ENCODE results near the gene GPR34.

The GPR34 gene

GRCh38 chrX:41737065-41737464 is 48.3 kb downstream of the GPR34 start:
- no peak for DNase-seq (ENCODE audit: low spot score)

- no peak for DNase-seq (ENCODE audit: low spot score)
These were observed 51.1 kb downstream of the GPR34 start for GRCh38 chrX:41739871-41740270.
